ENCODE results near the gene NDUFAF2.

NDUFAF2 gene

DNA sequence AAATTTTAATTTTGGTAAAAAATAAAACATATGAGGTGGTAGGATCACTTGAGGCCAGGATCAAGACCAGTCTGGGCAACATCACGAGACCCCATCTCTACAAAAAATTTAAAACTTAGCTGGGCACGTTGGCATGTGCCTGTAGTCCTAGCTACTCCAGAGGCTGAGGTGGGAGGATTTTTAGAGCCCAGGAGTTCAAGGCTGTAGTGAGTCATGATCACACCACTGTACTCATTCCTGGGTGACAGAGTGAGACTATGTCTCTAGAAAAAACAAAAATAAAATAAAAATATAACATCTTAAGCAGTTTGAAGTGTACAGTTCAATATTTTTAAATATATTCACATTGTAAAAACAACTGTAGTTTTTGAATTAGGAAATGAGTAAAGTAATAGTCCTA is 108.9 kb downstream of the NDUFAF2 start:
- TF ChIP-seq PAX5 (IDR thresholded peaks at IDR 0.05; ENCODE audit: insufficient read depth, low read length, severe bottlenecking) = no peak
- TF ChIP-seq TAF1 (IDR thresholded peaks at IDR 0.05; ENCODE audit: low read depth, low read length) = no peak
- TF ChIP-seq POLR2AphosphoS5 (IDR thresholded peaks at IDR 0.05; ENCODE audit: low read depth, low read length) = no peak
- TF ChIP-seq SPI1 (IDR thresholded peaks at IDR 0.05; ENCODE audit: low read depth, low read length) = no peak
- no peak for TF ChIP-seq POLR2A (IDR thresholded peaks at IDR 0.05; ENCODE audit: low read depth, low read length)
- no peak for TF ChIP-seq POU2F2 (IDR thresholded peaks at IDR 0.05; ENCODE audit: low read depth, low read length)
- DNase-seq (ENCODE audit: insufficient read length, low spot score) (no peak), FAIRE-seq (no peak)

DNA sequence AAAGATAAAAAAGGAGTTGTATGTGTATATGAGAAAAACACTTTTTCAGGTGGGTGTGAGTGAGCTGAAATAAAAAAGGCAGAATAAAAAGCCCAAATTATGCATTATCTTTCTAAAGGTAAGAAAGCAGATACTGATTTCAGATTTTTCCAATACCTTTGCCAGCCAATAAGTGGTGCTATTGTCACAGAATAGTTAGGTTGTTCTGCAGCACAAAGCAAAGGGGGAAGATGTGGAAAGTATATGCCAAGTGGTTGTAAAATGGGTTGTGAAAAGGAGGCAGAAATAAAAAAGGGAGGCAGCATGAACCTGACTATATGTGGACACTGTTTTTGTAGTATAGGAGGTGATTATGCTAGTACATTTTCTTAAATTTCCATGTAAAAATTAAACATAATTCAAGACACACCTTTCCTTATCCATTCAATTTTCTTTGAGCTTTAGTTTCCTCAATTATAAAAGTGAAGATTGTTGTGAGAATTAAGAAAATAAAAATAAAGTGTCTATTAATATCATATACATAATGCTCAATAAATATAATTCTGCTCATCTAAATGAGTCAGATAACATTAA is 110.5 kb downstream of the NDUFAF2 start:
- peak; percentile 91 for FAIRE-seq
- DNase-seq (ENCODE audit: insufficient read length, low spot score) = peak; percentile 4

DNA sequence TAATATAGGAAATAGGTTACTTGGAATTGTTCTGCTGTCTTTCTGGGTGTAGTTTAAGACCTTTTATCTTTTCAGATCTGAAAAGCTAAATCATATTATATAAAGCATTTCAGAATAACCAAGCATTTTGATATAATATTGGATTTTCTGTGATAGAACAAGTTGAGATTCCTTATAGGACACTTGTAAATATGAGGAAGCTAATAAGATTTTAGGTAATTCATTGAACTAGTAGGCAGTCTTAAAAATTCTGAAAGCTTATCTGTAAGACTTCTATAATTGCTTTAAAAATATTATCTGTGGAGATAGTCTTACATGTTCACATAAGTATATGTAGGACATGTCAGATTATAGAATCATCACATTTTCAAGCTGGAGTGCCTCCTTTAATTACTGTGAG is 114.5 kb downstream of the NDUFAF2 start:
- DNase-seq (ENCODE audit: insufficient read length, low spot score) = no peak
- FAIRE-seq = no peak
- TF ChIP-seq TAF1 (IDR thresholded peaks at IDR 0.05; ENCODE audit: low read depth, low read length) (no peak), PAX5 (IDR thresholded peaks at IDR 0.05; ENCODE audit: insufficient read depth, low read length, severe bottlenecking) (no peak), POU2F2 (IDR thresholded peaks at IDR 0.05; ENCODE audit: low read depth, low read length) (no peak), POLR2A (IDR thresholded peaks at IDR 0.05; ENCODE audit: low read depth, low read length) (no peak), SPI1 (IDR thresholded peaks at IDR 0.05; ENCODE audit: low read depth, low read length) (no peak), POLR2AphosphoS5 (IDR thresholded peaks at IDR 0.05; ENCODE audit: low read depth, low read length) (no peak)

More for the DNA sequence above, 110.5 kb downstream of the NDUFAF2 start:
- TF ChIP-seq TAF1 (IDR thresholded peaks at IDR 0.05; ENCODE audit: low read depth, low read length) (no peak), POU2F2 (IDR thresholded peaks at IDR 0.05; ENCODE audit: low read depth, low read length) (no peak), PAX5 (IDR thresholded peaks at IDR 0.05; ENCODE audit: insufficient read depth, low read length, severe bottlenecking) (no peak), POLR2A (IDR thresholded peaks at IDR 0.05; ENCODE audit: low read depth, low read length) (no peak), SPI1 (IDR thresholded peaks at IDR 0.05; ENCODE audit: low read depth, low read length) (no peak), POLR2AphosphoS5 (IDR thresholded peaks at IDR 0.05; ENCODE audit: low read depth, low read length) (no peak)

DNA sequence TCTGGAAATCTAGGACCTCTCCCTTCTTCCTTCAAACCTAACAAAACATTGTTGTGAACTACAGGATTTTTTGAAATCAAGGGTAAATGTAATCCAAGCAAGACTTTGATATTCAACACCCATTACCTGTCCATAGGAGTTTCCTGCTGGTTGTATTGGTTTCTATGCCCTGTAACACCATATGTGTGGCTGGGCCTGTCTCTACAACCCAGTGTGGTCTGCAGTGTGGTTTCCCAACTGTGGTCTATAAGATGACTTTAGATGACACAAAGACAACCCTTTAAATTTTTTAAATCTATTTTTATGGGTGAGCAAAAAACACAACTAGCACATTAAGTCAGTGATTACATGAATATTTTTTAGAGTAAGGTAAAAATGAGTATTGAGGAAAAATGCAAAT is 124.1 kb downstream of the NDUFAF2 start:
- no peak for FAIRE-seq

GRCh38 chr5:61071526-61071925 is 126.5 kb downstream of the NDUFAF2 start:
- no peak for DNase-seq (ENCODE audit: insufficient read length, low spot score)
- FAIRE-seq = peak; percentile 58
- TF ChIP-seq POU2F2 (IDR thresholded peaks at IDR 0.05; ENCODE audit: low read depth, low read length) (no peak), PAX5 (IDR thresholded peaks at IDR 0.05; ENCODE audit: insufficient read depth, low read length, severe bottlenecking) (no peak), TAF1 (IDR thresholded peaks at IDR 0.05; ENCODE audit: low read depth, low read length) (no peak), POLR2AphosphoS5 (IDR thresholded peaks at IDR 0.05; ENCODE audit: low read depth, low read length) (no peak), POLR2A (IDR thresholded peaks at IDR 0.05; ENCODE audit: low read depth, low read length) (no peak), SPI1 (IDR thresholded peaks at IDR 0.05; ENCODE audit: low read depth, low read length) (no peak)

More for the DNA sequence above, 124.1 kb downstream of the NDUFAF2 start:
- TF ChIP-seq TAF1 (IDR thresholded peaks at IDR 0.05; ENCODE audit: low read depth, low read length) (no peak), PAX5 (IDR thresholded peaks at IDR 0.05; ENCODE audit: insufficient read depth, low read length, severe bottlenecking) (no peak), POLR2AphosphoS5 (IDR thresholded peaks at IDR 0.05; ENCODE audit: low read depth, low read length) (no peak), POU2F2 (IDR thresholded peaks at IDR 0.05; ENCODE audit: low read depth, low read length) (no peak), POLR2A (IDR thresholded peaks at IDR 0.05; ENCODE audit: low read depth, low read length) (no peak), SPI1 (IDR thresholded peaks at IDR 0.05; ENCODE audit: low read depth, low read length) (no peak)
- no peak for DNase-seq (ENCODE audit: insufficient read length, low spot score)

- no peak for TF ChIP-seq SPI1 (IDR thresholded peaks at IDR 0.05; ENCODE audit: low read depth, low read length)
- TF ChIP-seq PAX5 (IDR thresholded peaks at IDR 0.05; ENCODE audit: insufficient read depth, low read length, severe bottlenecking) = no peak
- TF ChIP-seq POLR2A (IDR thresholded peaks at IDR 0.05; ENCODE audit: low read depth, low read length) = no peak
- no peak for TF ChIP-seq POU2F2 (IDR thresholded peaks at IDR 0.05; ENCODE audit: low read depth, low read length)
- no peak for TF ChIP-seq POLR2AphosphoS5 (IDR thresholded peaks at IDR 0.05; ENCODE audit: low read depth, low read length)
- FAIRE-seq = peak; percentile 9
- DNase-seq (ENCODE audit: insufficient read length, low spot score) = no peak
These were observed 131.6 kb downstream of the NDUFAF2 start for GRCh38 chr5:61076626-61077025.

DNA sequence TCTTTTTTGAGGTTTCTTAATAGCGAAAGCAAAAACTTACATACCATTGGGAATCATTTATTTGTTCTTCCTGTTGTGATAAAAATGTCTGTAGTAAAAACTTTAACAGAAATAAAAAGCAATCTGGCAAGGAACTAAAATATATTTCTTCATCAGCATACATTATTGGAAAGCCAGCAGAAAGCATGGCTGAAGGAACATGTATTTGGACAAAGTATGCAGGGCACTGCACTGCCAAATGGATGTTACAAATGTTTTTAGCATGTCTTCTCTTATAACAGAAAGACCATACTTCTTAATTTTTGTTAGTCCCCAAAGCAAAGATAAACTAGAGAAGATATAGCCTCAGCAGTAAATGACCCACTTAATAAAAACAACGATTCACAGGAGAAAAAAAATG is 136.7 kb downstream of the NDUFAF2 start:
- FAIRE-seq (no peak), DNase-seq (ENCODE audit: insufficient read length, low spot score) (no peak)
- TF ChIP-seq TAF1 (IDR thresholded peaks at IDR 0.05; ENCODE audit: low read depth, low read length) (no peak), SPI1 (IDR thresholded peaks at IDR 0.05; ENCODE audit: low read depth, low read length) (no peak), PAX5 (IDR thresholded peaks at IDR 0.05; ENCODE audit: insufficient read depth, low read length, severe bottlenecking) (no peak), POLR2A (IDR thresholded peaks at IDR 0.05; ENCODE audit: low read depth, low read length) (no peak), POLR2AphosphoS5 (IDR thresholded peaks at IDR 0.05; ENCODE audit: low read depth, low read length) (no peak), POU2F2 (IDR thresholded peaks at IDR 0.05; ENCODE audit: low read depth, low read length) (no peak)

DNA sequence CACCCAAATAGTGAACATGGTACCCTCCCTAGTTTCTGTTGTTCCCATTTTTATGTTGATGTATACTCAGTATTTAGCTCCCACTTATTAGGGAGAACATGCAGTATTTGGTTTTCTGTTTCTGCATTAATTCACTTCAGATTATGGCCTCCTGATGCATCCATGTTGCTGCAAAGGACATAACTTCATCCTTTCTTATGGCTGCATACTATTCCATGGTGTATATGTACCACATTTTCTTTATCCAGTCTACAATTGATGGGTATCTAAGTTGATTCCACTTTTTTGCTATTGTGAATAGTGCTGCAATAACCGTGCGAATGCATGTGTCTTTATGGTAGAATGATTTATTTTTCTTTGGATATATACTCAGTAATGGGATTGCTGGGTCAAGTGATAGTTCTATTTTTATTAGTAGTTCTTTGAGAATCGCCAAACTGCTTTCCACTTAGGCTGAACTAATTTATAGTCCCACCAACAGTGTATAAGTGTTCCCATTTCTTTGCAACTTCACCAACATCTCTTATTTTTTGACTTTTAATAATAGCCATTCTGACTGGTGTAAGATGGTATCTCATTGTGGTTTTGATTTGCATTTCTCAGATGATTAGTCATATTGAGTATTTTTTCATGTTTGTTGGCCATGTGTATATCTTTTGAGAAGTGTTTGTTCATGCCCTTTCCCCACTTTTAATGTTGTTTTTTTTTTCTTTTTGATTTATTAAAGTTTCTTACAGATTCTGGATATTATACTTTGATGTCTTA is 137.7 kb downstream of the NDUFAF2 start:
- DNase-seq (ENCODE audit: insufficient read length, low spot score) = no peak

DNA sequence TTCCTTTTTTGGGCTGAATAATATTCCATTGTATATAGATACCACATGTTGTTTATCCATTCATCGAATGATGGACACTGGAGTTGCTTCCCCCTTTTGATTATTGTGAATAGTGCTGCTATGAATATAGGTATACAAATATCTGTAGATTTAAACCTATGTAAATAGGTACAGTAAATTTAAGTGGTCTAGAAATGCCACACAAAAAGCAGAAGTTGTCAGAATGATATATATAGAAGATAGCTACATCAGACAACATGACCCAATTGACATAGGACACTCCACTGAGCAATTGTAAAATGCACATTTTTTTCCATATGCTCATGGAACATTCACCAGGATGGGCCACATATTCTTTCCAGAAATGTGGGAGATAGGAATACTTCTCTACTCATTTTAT is 139.7 kb downstream of the NDUFAF2 start:
- TF ChIP-seq SPI1 (IDR thresholded peaks at IDR 0.05; ENCODE audit: low read depth, low read length) = no peak
- no peak for TF ChIP-seq POLR2A (IDR thresholded peaks at IDR 0.05; ENCODE audit: low read depth, low read length)
- no peak for TF ChIP-seq TAF1 (IDR thresholded peaks at IDR 0.05; ENCODE audit: low read depth, low read length)
- TF ChIP-seq POU2F2 (IDR thresholded peaks at IDR 0.05; ENCODE audit: low read depth, low read length) = no peak
- no peak for TF ChIP-seq PAX5 (IDR thresholded peaks at IDR 0.05; ENCODE audit: insufficient read depth, low read length, severe bottlenecking)
- DNase-seq (ENCODE audit: insufficient read length, low spot score) = no peak
- no peak for FAIRE-seq

More for the DNA sequence above, 137.7 kb downstream of the NDUFAF2 start:
- peak; percentile 43 for FAIRE-seq
- TF ChIP-seq TAF1 (IDR thresholded peaks at IDR 0.05; ENCODE audit: low read depth, low read length) (no peak), POU2F2 (IDR thresholded peaks at IDR 0.05; ENCODE audit: low read depth, low read length) (no peak), PAX5 (IDR thresholded peaks at IDR 0.05; ENCODE audit: insufficient read depth, low read length, severe bottlenecking) (no peak), SPI1 (IDR thresholded peaks at IDR 0.05; ENCODE audit: low read depth, low read length) (no peak), POLR2A (IDR thresholded peaks at IDR 0.05; ENCODE audit: low read depth, low read length) (no peak), POLR2AphosphoS5 (IDR thresholded peaks at IDR 0.05; ENCODE audit: low read depth, low read length) (no peak)
